PC-9 (cell line): Measurements from ENCODE around the gene PRPF38A.

ENCODE experiments used
- EZH2 ChIP-seq: fragments of 200-600 bp; sonication (generic); IDR thresholded peaks from 2 replicates; pipeline ENCODE4 v1.8.0; 2017; ENCODE audit warnings: antibody characterized with exemption, low read depth
- TF ChIP-seq, protein P1 (sequence below): fragments of 200-600 bp; sonication (generic); conservative IDR thresholded peaks from 2 replicates; pipeline ENCODE4 v1.6.1; 2017; ENCODE audit warnings: mixed run types, antibody characterized with exemption, mild to moderate bottlenecking, moderate library complexity

DNA sequence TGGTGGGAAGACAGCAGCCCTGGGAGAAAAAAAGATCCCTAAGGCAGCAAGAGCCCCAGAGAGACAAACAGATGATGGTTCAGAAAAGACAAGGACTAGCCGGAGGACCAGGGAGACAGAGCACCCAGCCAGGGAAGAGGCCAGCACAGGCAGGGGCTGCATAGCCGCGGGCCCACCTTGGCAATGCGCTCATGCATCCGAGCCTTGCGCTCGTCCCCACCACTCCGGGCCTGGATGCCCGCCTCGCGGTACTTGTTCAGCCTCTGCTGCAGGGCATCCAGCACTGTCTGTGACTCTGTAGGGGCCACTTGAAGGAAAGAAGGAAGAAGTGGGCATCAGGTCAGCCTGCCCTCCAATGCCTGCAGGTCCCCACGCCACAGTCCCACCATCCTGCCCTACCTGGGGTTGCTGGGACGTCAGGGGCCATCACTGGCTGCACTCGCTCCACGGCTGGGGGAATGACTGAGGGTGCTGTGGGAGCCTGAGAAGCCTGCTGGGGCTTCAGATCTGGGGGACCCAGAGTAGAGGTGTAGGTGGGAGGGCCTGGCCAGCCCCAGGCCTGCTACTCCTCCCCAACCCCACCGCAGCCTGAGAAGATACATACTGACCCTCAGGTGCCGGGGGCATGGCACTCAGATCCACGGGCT lies 45.4 kb upstream of the PRPF38A start:
- TF ChIP-seq, protein P1, sequence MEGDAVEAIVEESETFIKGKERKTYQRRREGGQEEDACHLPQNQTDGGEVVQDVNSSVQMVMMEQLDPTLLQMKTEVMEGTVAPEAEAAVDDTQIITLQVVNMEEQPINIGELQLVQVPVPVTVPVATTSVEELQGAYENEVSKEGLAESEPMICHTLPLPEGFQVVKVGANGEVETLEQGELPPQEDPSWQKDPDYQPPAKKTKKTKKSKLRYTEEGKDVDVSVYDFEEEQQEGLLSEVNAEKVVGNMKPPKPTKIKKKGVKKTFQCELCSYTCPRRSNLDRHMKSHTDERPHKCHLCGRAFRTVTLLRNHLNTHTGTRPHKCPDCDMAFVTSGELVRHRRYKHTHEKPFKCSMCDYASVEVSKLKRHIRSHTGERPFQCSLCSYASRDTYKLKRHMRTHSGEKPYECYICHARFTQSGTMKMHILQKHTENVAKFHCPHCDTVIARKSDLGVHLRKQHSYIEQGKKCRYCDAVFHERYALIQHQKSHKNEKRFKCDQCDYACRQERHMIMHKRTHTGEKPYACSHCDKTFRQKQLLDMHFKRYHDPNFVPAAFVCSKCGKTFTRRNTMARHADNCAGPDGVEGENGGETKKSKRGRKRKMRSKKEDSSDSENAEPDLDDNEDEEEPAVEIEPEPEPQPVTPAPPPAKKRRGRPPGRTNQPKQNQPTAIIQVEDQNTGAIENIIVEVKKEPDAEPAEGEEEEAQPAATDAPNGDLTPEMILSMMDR: no peak
- no peak for TF ChIP-seq EZH2
